ENCODE data around the gene GALNT18.

The GALNT18 gene

DNA sequence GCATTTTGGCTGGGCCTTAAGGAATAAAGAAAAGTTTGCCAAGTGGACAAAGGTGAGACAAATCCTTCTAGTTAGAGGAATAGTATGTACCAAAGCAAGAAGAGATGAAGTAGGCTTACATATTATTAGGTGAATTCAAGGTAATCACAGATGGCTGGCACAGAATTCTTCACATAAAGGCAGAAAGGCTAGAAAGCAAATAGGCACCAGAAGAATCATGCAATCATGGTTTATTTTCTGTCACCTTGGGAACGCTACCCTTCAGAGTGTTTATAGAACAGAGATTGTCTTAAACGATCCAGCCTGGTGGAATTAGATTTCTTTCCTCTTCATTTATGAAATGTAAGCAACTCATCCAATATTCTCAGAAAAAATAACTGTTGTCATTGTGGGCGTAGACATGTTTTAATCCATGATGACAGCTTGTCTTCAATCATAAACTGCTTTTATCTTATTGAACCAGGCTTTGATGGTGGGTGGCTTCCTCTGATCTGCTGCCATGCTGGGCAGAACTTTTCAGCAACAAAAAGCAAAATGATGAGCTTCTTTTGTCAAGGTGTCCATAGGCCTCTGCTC is 219.8 kb downstream of the GALNT18 start:
- no peak for DNase-seq

DNA sequence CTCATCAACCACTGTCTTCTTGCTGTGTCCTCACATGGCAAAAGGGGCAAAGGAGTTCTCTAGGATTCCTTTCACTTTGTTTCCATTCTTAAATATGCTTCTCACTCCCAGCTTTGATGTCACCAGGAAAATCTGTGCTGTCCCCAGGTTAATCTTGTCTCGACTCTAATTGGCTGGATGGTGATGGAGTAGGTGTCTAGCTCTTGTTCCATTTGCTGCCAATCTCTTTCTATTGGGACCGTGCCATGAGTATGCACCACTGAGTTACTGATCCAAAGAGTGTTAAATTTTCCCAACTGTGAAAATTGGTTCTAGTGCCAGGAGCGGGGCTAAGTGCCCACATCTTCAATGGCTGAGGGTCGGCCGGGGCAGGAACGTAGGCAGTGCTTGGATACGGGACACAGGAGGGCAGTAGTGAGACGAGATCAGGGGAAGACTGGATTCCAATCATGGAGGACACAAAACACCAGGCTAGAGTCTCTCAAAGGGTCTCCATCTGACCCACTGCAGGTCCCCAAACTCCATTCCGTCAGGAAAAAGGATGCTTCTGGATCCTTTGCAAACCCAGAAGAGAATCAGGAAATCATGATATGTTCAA is 221.1 kb downstream of the GALNT18 start:
- no peak for DNase-seq

DNA sequence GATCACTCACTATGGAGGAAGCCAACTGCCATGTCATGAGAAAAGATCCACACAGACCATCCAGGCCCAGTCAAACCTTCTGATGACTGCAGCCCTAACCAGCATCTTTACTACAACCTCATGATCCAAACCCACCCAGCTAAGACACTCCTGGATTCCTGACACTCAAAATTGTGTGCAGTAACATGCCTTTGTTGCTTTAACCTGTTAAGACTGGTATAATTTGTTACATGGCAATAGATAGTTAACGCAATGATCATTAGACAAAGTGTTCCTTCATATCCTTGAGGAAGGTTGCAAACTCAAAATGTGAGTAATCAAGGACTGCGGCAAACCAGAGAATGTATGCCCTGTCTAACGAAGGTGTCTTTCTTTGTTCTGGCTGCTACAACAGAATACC is 221.7 kb downstream of the GALNT18 start:
- no peak for DNase-seq

DNA sequence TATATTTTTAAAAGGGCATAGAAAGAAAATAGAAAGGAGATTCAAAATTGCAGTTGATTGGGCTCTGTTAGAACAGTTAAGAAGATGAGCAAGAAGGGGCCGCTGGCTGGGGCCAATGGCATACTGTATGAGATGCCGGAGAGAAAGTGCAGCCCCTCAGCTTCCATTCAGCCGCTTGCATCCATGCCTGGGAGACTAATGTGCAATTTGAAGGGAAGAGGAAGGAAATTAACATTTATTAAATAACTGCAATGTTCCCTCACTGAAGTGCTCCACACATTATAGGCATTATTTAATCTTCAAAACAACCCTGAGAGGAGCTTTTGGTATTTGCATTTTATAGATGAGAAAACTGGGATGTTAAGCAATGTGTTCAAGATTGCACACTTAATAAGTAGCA is 224.0 kb downstream of the GALNT18 start:
- no peak for DNase-seq

DNA sequence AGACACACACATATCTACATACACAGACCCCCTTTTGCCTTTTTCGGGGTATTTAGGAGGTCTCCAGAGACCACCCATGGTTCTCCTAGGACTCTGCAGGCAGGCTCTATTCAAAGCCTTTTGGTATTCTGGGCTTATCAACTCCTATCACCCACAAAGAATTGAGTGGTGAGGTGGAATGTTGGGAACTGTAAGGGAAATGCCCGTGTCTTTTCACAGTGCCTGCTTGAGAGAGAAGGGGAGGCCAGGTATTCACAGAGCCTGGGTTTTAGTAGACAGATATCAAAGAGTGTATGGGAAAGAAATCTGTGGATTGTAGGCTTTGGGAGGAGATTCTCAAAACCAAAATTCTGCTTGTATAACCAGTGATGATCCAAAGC is 224.8 kb downstream of the GALNT18 start:
- no peak for DNase-seq

DNA sequence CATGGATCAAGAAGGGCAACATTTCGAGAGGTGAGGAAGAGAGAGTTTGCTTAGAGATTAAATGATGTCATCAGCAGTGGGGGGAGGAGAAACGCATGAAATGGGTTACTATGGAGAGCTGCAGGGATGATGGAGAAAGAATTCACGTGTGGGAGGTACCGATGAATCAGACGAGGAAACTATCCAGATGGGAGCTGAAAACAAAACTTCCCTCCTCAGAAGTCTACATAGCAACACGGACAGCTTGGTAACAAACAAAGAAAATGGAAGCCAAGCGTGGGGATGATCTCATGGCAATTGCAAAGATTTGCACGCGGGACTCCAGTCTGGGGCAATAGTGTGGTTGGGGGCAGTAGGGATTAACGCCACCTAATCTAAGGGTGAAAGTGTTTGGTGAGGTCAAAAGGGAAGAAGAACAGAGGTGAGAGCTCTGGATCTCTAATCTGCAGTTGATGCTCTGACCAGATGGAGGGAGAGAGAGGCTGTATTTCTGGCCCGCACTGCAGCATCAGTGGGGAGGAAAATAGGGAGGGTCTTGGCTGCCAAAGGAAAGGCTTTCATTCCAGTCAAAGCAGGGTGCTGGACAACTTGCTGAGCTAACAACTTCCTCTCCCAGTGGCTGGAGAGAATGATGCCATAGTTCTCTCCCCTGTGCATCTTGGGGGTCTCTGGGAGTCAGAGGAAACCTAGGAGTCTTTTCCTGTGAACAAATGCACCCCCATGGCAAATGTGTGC is 225.3 kb downstream of the GALNT18 start:
- DNase-seq, result no peak

DNA sequence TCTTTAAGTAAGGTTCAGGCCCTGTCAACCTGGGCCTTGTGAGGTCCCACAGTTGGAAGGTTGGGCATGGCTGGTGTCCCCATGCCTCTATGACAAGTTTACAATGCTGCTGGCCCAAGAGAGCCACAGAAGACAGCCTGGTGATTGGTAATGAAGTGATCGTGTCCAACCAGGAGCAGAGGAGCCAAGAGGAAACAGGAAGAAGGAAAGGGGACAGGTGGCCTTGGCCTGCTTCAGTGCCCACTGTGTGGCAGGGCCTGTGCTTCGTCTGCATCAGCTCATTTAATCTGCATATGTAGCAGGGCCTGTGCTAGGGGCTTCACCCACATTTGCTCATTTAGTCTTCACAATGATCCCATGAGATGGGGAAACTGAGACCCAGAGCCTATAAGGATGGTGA is 226.7 kb downstream of the GALNT18 start:
- DNase-seq, result no peak

DNA sequence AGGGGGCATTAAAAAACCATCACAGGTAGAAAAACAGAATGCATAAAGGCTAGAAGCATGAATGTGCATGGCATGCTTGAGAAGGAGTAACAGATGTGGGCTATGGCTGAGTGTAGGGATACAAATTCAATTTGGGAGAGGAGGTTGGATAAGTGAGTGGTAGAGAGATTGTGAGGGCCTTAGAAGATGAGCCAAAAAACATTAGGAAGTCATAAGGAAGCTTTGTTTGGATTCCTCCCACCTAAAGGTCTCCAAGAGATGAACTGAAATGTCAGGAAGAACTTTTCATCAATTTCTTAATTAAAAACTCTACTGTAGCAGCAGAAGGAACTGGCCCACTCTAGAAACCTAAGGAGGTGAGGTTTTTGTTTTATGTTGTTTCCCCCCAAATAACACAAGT is 227.6 kb downstream of the GALNT18 start:
- no peak for DNase-seq

DNA sequence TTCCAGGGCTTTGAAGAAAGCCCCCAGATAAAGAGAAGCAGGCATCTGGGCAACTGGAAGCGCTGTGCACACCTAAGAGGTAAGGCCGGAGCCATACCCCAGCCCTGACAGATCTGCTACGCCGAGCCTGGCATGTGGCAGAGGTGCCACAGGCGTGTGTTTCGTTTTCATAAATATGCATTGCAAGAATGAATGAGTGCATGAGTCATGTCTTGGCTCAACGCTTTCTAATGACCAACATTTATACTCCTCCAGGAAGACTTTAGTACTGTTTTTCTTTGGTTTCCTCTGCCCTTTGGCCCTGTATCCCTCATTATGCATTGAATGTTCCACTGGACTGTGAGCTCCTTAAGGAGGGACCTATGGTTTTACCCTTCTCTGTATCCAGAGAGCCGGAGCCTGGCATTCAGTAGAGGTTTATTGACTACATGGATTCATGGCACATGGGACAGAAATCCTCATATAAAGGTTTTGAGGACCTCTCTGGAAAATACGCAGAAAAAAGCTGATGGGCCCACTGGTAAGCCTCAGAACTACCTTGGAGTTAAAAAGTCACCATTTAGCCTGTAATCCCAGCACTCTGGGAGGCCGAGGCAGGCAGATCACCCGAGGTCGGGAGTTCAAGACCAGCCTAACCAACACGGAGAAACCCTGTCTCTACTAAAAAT is 229.9 kb downstream of the GALNT18 start:
- DNase-seq, result no peak

DNA sequence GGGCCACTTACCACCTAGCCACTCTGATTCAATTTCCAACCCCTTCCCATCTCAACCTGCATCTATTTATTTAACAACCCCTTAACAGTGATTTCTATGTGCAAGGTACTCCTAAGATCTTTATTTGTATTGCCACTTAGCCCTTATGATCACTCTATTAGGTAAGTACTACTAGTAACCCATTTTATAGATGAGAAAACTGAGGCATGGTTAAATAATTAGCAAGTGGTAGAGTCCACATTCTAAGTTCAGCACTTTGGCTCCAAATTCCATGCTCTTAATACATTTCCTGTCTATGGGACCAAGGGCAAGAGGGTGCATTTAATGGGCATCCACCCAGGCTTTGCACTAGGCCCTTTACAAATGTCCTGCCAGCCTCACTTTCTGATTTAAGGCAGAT is 230.6 kb downstream of the GALNT18 start:
- no peak for DNase-seq

DNA sequence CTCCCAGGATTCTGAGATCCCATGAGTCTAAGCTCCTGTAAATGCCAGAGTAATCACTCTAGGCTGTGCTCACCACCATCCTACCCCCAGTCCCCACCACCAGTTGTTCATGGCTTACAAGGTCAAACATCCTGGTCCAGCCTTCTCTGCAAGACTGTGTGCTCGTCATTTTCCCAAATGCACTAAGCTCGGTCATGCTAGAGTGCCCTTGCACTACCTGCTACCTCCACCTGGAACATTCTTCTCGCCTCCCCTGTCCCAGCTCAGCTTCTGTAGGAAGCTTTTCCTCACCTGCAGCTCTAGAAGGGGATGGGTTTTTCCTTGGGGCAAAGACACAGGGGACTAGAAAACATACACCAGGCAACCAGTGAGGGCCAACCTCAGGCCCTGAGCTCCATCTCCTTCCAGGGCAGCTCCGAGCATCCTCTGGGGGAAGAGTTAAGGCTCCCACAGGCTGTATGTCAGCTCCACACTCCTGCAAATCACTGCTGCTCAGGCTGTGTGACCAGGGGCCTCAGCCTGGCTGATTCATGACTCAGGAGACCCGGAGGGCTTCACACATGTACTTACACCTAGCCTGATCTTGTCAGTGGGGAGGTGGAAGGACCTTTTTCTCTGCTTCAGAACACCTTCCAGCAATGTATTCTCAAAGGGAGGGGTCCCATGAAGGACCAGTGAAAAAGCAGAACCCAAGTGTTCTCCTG is 231.6 kb downstream of the GALNT18 start:
- DNase-seq, result no peak

DNA sequence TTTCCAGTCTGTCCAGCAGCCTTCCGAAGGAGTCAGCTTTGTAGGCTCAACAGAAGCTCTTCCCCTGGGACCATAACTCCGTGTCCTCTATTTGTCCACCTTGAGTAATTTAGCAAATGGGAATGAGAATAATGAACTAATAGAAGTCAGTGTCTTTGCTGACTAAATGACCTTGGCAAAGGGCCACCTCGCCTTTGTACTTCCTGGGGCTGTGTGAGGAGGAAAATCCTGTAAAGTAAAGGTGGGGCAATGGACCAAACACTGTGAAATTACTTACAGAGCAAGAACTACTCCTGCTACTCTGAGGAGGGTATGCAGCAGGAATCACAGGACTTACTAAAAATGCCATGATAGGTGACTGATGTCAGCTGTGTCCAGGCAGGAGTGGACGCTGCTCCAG is 232.6 kb downstream of the GALNT18 start:
- DNase-seq, result no peak

DNA sequence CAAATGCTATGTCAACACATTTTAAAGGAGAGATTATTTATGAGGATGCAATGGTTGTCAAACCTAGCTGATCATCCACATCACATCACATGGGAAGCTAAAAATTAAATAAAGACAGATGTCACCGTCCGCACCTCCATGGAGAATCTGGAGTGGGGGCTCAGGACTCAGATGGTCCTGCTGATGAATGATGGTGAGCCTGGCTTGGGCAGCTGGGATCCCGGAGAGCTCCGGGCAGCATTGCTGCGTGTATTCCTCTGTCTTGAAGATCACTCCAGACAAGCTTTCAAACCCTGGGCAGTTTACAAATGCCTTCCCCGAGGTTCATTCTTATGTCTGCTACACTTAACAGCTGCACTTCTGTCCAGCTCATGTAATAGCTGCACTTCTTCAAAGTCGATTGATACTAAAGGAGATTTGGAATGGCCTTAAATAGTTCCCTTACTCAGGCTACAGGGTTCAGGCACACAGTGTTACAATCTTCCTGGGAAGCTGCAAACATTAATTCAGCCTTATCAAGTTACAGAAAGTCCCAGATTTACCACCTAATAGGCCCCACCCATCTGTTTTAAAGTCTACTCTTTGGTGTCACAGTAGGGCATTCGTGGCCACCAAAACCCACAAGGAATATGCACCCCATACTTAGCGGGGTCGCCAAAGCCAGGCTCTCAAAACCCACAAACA is 234.0 kb downstream of the GALNT18 start:
- DNase-seq, result no peak

DNA sequence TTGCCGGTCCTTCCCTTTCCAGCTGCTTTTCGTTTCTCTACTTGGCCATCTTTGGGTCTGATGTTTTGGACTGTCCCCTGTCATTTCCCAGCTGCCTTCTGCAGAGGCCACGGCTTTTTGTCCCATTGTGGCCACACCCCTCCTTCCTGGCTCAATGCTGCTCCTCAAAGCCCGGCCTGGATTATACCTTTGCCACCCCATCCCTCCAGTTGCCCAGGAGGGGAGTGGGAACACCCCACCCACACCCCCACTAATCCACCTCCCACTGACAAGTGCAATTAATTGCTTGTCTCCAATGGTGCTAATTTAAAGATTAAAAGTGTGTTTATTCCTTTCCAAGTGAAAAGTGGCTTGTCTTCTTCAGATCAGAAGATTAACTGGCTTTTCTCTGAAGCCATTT is 234.6 kb downstream of the GALNT18 start:
- DNase-seq, result no peak

DNA sequence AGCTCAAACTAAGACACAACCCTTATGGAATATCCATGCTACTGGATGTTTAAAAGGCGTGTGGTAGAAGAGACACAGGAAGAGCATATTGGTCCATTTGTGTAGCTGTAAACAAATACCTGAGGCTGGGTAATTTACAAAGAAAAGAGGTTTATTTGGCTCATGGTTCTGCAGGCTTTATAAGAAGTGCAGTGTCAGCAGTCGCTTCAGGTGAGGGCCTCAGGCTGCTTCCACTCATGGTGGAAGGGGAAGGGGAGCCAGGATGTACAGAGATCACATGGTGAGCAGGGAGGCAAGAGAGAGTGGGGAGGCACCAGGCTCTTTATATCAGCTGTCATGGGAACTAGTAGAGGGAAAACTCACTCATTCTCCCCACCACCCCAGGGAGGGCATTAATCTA is 237.0 kb downstream of the GALNT18 start:
- DNase-seq, result no peak

DNA sequence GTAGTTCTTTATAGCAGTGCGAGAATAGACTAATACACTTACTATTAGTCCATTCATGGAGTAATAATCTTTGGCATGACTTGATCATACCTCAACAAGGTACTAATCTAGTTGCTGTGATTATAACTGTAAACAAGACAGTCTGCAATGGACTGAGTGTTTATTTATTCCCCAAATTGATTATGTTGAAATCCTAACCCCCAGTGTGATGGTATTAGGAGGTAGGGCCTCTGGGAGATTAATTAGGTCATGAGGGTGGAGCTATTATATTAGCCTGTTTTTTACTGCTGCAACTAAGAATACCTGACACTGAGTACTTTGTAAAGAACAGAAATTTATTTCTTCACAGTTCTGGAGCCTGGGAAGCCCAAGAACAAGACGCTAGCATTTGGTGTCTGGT is 237.8 kb downstream of the GALNT18 start:
- DNase-seq, result no peak

DNA sequence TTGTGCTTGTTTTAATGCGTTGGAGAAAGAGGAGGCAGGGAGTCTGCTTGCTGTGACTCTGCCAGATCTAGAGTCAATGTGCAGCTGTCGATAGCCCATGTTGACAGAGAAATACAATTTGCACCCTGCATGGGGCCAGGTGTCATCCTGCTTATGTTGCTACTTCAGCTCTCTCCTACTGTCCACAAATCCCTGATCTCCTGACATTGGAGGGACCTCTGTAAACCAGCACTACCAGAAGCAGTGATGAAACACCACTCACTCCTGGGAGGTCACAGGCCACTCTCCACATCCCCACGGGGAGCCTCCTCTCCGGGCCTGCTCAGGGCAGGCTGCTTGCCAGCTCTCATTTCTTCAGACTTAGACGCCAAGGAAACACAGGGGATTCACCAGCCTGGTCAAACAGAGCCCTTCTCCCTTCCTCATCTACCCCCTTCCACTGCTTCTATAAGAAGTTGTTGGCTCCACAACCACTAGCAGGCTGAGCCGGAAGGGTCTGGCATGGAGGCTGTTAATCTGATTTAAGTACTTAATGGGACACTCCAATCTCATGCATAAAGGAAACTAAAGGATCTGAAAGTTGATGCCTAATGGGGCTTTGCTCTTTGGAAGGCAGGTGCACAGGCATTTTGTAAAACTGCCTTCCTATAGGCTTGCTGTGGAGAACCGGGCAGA is 238.8 kb downstream of the GALNT18 start:
- DNase-seq, result no peak

DNA sequence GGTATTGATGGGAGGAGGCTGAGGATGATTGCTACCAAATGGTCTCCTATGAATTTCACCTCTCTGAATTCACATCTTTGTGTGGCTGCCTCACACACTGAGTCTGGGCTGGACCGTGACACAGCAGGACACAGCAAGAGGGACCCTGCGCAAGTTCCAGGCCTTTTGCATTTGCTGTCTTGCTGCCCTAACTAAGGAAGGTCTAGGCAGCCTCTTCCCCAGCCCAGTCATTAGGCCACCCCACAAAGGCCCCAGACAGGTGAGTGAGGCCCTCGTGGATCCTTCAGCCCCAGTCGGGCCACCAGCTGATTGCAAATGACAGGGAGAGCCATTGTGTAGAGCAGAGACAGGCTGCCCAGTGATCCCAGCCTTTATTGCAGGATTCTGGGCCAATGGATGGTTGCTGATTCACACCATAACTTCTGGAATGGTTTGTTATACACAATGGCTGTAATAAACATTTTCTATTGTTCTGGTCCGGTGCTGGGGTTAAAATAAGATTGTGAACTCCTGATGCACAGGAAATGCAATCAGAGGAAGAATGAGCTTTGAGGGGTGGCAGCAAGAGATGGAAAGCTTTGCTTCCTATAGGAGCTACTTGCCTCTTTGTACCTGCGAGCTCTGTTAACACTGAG is 240.2 kb downstream of the GALNT18 start:
- DNase-seq, result no peak

DNA sequence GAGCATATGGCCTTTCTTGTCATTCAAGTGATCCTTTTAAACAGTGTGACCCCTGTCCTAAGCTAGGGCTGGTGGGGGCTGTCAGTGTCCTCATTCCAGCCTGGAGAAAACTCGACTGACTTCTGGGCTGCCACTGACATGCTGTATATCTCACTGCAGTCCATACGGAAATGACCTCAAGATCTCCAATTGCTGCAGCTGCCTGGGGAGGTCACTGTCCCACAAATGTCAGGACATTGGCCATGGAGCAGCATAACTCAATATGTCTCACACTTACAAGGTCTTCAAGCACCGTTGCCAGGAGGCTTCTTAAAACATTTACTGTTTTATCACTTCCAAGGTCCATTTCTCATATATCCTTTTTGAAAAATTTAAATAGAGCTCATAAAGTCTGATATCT is 240.9 kb downstream of the GALNT18 start:
- DNase-seq, result no peak

DNA sequence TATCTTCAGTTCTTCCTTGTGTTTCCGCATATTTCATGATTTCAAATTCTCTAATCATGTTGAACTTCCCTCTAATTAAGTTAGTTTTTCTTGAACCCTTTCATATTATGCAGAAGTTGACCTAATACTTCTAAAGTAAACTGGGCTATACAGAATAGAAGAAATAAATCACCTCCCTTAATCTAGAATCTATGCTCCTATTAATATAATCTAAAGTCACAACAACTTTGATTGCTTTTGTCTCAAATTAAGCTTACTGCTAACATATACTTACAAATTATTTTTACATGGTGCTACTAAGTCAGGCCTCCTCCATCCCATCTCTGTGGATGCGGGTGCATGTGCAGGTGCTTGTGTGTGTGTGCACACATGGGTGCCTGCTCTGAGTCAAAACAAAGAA is 241.5 kb downstream of the GALNT18 start:
- DNase-seq, result no peak

DNA sequence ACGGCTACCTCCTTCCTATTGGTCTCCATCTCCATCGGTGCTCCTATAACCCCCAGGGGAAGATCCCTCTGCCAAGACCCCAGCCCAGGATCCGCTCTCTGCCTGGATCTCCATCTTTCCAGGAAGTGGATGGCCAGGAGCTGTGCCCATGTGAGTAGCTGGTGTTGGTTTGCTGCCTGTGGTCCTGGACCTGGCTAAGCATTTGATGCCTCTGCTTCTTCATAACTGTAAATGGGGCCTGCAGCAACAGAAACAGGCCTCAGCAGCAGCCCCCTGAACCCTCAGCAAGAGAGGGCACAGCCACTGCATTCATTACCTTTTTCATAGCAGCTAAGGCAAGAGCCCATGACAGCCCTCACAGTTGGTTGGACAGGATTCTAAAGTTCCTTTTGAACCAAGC is 242.1 kb downstream of the GALNT18 start:
- no peak for DNase-seq
